GM18868 (cell line): ENCODE data around the gene STUM.
"Not testable (repeated sequence)": the region's sequence is repeated elsewhere in the genome, so short reads cannot be mapped to it uniquely, and the experiment has no call there.

Source experiments
- ATAC-seq: cut with Tn5 transposase; IDR thresholded peaks from one replicate; pipeline ENCODE4 v1.9.1; 2021; ENCODE audit warnings: mild to moderate bottlenecking, moderate library complexity; ENCODE audit not compliant: unreplicated experiment

The STUM gene

DNA sequence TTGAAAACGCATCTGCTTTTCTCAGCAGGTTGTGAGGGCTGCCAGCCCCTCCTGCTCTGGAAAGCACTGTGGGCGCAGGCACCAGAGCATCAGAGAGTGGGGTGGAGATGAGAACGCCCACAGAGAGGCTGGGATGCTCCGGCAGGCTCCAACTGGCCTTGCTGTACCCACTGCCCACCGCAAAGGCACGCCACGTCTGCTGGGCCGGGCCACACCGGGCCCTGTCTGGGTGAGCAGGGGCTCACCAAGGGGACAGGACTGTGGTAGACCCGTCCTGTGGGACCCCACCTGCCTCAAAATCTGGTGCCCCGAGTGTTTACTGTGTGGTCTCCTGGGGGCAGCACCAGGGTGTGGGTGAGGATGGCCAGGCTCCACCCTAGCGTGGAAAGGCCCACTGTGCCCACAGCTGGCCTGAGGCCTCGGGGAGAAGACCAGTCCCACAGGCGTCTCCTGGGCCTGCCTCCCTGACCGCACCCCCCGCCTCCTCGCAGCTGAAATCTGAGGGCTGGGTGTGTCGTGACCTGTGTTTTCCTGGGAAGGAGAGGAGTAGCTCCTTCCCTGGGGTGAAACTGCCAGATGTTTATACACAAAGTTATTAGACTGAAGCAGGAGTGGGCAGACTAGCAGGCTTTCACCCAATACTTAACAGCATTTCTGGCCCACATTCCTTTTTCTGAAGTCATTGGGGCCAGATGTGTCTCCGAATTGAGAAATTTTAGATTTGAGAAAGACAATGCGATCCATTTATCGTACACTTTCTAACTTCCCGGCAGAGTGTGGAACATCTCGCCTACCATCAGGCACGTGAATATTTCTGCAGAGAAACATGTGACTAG lies 53.8 kb downstream of the STUM start:
- ATAC-seq, result no peak

DNA sequence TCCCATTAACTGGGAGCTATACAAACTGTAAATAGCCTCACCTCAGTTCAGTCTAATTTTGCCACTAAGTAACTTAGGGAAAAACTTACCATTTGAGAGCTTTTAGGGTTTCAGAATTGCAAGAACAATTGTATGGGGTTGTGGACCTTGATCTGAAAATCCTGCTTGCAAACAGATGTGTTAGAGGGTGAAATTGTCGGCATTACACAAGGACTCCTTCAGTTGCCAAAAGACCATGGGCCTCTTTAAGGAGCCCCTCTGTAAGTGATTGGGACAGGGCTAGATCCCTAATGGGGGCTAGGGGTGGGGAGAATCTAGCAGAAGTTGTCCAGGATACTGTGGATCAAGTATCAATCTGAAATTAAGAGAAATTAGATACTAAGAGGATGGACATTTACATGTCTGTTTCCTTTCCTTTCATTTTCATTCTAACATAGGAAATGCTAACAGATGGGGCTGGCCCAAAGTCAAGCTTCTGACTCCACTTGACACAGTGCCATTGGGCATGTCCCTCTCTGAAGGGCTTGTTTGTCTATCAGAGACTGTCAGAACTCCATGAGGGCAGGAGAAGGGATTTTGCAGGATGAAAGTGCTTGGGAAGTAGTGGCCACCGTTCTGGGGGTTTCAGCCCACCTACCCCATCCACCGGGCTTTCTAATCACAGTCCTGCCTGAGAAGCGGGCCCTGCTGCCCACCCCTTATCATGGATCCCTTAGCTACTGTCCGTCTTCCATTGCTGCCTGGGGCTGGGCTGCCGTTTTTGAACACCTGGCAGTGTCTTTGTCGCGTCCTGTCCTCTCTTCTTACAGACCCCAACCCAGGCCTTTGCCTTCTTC lies 54.7 kb downstream of the STUM start:
- no peak for ATAC-seq

DNA sequence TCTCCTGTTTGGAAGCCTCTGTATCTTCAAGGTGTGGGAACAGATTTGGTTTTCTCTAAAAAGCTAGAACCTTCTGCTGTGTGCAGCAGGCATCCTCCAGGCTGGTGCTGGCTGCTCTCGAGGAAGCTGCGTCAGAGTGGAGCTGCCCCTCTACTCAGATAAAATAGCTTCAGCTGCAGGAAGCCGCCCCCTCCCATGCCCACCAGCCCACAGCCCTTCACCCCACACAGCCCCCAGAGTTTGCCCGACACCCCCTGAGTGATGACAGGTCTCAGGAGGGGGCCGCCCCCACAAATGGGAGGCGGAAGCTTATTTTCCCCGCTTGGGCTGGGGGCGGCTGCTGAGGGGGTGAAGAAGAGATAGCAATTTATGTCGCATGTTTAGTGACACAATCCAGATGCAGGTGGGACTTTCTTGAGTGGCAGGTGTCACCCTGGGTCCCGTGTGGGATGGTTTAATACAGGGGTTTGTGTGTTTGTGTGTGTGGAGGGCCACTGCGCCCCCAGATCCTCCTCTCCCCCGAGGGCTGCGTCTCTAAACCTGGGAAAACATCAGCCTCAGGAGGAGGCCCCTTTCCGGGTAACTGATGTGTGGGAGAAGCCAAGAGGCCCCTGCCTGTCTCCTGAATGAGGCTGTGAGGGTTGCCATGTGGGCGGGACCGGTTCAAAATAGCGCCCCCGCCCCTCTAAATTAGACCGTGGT lies 55.4 kb downstream of the STUM start:
- no peak for ATAC-seq

DNA sequence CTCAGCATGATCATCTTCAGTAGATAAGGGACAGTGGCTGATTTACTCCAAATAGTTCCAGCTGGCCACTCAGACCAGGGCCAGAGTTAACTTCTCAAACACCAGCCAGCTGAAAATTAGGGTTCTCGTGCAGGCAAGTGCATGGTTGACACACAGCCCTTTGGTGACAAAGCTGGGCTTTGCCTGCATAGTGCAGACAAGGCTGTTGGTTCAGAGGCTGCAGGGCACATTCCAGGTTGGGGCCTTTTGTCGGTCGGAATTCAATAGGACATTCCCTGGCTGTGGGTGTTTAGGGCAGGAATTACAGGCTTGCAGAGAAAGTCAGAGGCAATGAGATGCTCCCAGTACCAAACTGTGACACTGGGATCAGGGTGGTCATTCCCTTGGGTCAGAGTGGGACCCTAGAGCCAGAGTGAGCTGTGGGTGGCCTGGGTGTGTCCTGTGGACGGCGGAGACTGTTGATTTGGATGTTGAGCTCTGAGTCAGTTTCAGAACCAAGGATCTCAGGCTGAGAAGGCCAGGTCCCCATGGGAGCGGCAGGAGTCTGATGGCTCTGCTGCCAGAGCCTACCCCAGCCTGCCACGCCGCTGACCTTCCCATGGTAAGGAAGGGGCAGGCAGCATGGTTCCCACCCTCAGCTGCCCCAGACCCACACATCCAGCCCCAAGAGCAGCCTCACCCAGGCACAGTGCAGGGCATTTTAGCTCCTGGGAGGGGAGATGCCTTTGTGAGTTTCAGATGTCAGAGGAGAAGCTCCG lies 56.2 kb downstream of the STUM start:
- ATAC-seq, result no peak

DNA sequence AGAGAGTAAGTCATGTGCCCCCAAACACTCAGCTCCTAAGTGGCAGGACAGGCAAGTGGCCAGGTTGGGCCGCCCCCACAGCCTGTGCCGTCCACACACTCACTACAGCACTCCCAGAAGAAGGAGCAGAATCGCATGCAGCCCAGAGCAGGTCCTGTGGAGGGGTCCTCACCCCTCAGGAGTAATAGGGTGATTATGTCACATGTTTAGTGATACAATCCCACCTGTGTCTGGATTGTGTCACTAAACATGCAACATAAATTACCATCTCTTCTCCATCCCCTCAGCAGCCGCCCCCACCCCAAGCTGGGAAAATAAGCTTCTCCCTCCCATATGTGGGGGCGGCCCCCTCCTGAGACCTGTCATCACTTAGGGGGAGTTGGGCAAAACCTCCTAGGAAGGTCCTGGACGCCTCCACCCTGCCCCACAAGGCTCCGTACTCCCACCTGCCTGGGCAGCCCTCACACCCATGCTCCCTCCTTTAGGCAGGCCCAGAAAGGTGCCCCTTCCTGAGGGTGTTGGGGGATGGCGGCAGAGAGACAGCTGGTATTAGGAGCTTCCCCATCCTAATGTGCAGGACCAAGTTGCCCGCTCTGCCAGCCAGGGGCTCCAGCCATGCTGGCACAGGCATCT lies 56.9 kb downstream of the STUM start:
- no peak for ATAC-seq

DNA sequence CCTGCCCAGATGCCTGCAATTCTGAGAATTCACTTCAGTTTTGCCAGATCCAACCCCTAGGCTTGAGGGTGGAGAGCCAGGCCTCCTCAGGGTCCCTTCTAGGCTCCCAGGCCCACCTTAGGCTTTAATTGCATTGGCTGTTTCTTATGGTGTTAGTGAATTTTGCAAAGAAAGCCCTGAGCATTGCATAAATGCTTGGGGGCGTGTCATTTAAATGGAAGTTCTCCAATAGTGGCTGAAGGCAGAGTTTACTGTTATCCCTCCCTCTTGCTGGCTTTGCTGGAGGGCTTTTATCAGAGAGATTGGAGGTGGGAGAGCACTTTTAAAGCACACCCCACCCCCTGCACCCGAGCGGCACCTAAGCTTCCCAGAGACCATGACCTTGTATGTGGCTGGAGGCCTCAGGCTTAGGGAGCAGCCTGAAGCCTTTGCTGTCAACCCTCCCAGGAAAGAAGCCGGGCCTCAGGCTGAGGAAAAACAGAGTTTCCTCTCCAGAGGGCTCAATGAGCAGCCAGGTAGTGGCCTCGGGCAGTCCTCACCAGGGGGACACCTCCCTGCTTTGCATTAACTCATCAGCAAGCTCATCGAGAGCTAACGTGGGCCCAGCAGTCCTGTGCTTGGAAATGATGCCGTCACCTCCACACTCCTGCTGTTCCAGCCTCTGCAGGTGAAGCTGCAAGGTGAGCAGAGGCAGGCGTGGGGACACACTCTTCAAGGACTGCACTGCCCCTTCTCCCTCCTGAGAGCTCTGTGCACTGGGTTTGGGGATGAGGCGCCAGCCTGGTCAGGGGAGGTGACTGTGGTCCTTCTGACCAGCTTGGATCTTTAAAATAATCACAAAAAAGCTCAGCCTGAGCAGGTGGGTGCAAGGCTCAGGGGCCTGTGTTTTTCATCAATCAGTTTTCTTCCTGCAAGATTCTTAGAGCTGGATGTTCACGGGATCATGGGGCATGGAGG lies 58.0 kb downstream of the STUM start:
- no peak for ATAC-seq

DNA sequence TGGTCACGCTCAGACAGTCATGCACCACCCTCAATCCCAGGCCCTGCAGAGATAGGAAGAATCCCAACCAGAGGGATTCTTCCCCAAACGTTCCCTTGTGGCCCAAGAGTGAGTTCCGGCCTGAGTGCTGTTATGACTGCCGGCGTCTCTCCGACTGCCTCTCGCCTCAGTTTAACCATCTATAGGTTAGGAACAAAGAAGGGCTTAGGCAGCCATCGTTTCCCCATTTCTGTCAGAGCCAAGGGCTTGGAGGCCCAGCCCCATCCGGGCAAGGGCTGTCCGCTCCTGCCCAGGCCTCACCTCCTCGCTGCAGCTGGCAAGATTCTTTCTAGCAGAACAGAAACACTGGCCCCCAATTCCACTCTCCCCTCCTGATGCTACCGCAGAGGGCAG lies 58.7 kb downstream of the STUM start:
- no peak for ATAC-seq

DNA sequence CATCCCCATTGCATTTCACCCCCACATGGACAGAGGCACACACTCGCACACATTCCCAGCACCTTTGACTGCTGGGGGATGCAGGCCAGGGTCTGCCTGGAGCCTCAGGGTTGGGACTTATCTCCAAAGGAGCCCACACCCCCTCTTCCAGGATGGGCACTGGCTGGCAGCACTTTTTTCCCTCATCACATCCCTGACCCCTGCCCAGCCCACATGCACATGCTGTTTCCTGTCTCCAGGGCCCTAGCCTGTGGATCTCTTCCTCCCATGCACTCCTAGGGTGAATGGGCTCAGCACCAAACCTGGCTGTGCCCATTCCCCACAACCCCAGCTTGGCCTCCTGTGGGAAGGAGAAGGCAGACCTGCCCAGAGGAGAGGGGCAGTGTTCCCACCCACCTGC lies 59.3 kb downstream of the STUM start:
- ATAC-seq, result no peak

DNA sequence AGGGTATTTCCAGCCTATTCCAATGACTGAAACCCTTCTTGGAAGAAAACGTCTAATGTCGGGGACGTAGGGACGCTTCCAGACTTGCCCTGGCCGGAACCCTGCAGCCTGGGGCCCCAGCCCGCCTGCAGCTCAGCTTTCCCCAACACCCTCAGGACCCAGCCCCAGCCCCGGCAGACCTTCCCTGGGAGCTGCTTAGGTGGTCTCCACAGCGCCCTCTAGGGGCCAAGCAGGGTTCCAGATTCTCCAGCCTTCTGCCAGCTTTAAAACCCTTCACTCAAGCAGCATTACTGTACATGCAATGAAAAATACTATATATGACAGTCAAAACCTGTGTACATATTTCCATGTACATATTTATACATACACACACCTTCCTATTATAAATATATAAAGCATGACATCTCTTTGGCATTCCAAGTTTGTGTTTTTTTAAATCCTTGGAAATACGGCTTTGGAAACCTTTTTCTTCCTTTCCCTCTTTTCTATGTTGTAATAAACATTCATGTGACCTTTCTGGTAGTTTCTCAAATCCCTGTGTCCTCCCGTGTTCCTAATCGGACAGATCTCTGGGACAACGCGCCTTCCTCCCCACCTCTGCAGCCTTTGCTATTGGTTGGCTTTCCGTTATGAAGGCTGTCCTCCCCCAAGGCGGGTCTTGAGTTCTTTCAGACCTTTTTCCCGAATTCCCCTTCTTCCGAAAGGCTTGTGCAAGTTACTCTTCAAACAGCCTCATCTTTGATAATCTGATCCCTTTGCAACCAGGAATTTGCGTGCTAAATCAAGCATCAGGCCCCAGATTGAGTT lies 60.3 kb downstream of the STUM start:
- ATAC-seq, result no peak

DNA sequence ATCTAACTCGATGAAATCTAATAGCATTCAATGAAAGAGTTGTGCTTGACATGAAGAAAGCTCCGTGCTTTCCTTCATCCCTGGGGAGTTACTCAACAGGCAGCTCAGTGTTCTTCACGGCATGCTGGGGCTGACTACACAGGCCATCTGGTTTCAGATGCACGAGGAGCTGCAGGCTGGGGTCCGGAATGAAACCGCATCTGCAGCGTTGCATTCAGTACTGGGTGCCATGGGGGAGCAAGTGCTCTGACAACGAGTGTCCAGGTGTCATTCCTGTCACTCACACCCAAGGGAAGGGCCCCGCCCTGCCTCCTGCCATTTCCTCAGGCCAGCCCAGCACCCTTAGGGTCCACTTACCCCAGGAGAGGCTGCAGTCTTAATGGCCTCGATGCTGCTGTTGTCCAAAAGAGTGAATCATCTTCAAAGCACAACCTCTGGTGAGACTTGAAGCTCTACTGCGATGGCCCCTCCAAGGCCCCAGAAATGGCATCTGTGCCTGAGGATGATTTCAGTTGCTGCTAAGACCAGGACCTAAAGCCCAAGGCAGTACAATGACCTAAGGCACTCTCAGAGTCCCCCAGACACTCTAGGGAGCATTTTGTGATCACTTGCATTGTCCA lies 61.4 kb downstream of the STUM start:
- no peak for ATAC-seq

DNA sequence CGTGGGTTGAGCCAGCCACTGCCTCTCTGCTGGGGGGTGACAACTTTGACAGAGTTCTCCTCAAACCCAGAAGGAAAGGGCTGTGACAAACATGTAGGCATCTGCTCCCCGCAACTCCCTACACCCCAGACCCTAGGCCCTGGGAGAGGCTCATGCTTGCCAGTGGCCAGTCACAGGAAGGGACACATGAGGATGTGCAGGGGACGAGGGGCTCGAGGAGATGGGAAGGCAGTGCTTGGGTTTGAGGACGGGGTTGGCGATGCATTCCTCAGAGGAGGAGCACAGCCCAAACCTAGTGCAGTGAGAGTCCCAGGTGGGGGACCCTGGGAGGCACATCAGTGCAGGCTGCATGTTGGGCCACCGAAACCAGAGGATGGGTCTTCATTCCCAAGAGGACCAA lies 62.1 kb downstream of the STUM start:
- ATAC-seq, result no peak

DNA sequence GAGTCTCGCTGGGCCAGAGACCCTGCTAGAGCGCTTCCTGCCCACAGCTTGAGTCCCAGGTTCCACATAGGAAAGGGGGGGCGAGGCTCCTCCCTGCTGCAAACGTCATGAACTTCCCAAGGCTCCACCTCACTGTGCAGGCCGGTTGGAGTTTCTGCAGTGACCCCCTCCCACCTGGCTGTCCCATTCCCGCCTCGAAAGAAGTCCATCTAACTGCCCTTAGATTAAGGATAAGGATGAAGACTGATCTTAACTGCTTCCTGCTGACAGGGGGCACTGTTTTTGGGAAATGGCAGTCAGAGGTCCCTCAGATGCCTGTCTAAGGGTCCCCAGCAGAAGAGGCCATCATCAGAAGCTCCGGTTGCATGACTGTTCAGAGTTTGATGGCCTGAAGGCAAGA lies 62.7 kb downstream of the STUM start:
- ATAC-seq, result no peak

DNA sequence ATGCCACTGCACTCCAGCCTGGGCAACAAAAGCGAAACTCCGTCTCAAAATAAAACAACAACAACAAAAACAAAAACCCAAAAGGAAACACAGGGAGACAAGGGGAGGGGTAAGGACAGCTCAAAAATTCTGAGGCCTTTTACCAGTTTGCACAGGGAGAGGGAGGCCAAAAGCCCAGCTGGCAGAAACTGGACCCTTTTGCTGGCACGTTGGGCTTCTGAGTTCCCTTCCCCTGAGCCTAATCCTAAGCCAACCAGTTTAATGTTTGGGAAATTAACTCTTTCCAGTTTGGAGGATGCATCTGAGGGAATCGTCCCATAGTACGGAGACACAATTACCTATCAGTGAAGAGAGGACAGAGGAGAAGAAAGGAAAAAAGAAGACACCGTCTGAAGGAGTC lies 63.4 kb downstream of the STUM start:
- not testable (repeated sequence) for ATAC-seq

DNA sequence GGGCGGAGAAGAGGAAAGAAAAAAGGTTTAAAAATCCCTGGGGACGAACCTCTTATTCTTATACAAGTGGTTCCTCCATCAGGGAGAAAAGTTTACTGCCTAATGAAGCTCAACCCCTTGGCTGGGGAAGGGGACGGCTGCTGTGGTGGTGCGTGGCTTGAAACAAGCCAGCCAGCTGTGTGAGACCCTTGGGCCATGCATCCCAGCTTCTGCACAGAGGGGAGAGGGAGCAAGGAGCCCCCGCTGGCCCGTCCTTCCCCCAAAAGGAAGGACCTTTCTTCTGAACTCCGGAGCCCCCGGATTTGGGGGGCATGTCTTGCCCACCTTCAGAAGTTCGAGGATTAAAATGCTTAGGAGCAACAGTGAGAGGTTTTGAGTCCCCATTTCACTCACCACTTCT lies 67.3 kb downstream of the STUM start:
- ATAC-seq, result no peak

DNA sequence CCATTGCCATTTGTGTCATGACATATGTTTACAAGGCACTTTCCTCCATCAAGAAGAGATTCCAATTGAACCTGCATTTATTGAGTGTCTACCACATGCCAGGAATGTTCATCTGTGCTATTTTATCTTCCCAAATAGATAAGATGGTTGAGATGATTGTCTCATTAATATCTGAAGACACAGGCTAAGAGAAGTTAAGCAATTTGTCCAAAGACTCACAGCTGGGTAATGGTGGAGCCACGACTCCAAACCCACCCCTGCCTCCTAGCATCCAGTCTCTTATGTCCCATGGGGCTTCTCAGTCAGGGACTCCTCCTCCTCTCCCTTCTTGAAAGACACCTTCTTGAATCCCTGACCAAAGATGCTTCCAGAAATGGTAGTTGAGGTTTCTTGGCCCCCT lies 68.1 kb downstream of the STUM start:
- no peak for ATAC-seq

DNA sequence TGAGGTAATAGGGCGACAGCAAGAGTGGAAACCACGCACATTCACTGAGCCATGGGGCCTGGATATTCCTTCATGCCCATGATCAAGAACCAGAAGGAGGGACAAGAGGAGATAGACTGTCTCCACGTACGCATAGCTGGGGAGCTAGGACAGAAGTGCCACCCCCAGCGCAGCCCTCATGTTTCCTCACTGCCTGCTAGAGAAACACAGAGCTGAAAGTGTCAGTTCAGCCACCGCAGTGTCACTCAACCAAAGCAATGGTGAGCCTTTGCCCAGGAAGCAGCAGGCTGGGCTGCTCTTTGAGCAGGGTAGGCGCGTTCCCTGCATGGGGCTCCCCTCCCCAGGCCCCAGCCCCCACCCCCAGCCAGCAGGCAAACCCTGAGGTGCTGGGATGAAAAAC lies 68.5 kb downstream of the STUM start:
- no peak for ATAC-seq

DNA sequence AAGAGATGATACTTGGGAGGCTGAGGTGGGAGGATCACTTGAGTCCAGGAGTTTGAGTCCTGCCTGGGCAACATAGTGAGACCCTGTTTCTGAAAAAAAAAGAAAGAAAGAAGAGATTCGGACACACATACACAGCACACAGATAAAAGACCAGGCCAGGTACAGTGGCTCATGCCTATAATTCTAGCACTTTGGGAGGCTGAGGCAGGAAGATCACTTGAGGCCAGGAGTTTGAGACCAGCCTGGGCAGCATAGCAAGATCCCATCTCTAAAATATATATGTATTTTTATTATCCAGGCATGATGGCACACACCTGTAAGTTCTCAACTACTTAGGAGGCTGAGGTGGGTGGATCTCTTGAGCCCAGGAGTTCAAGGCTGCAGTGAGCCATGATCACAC lies 69.2 kb downstream of the STUM start:
- not testable (repeated sequence) for ATAC-seq

DNA sequence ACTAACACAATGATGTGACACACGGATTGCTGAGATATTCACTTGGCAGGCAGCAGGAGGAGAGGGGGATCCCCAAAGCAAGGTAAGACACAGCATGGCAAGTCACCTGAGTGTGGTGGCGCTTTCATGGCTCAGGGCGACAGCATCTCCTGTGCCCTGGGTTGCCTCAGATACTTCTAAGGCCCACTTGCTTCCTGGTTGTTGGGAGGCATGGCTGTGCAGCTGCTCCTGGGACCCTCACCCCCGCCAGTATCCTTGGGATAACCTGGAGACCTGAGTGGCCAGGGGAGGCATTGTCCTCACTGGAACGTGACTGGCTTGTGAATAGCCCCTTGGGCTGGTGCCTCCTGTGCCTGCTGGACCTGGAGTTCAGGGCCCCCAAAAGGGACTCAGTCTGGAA lies 69.8 kb downstream of the STUM start:
- no peak for ATAC-seq
